Transverse colon (tissue), 4 donors: Measurements from ENCODE around the gene PRKCQ.

Experiments used
- CTCF ChIP-seq, 5 experiments: fragments of 200-600 bp in 3 of 5; fragments of 450-650 bp in 2 of 5; sonication (generic) in 3 of 5; IDR thresholded peaks; 1 replicate in 2 of 5; 2 replicates in 3 of 5; pipeline ENCODE4 v1.5.1; 2016 to 2017; ENCODE audit warnings: antibody characterized with exemption in 5 of 5, inconsistent platforms in 3 of 5, mild to moderate bottlenecking in 2 of 5, moderate library complexity in 1 of 5
- EP300 ChIP-seq: sonication (generic); formaldehyde crosslinking; IDR thresholded peaks from one replicate; pipeline ENCODE4 v1.6.1; 2017; ENCODE audit warnings: antibody characterized with exemption, low read depth
- POLR2A ChIP-seq: fragments of 450-650 bp; IDR thresholded peaks from one replicate; pipeline ENCODE4 v1.6.1; 2016; ENCODE audit warnings: antibody characterized with exemption, mild to moderate bottlenecking, moderate library complexity
- POLR2AphosphoS5 ChIP-seq, 3 donors: sonication (generic); formaldehyde crosslinking; IDR thresholded peaks; one replicate each; pipeline ENCODE4 v1.6.1; 2016; ENCODE audit warnings: antibody characterized with exemption in 3 of 3

- no peak for TF ChIP-seq CTCF (IDR thresholded peaks at IDR 0.05)
- TF ChIP-seq POLR2A = no peak
- TF ChIP-seq POLR2AphosphoS5 (IDR thresholded peaks at IDR 0.05) = no peak
- TF ChIP-seq EP300 = no peak
Observed at GRCh38 chr10:6516929-6517284, 63.2 kb downstream of the PRKCQ start.
